Tibial nerve (tissue), 4 donors: Measurements from ENCODE around the gene AMBP. TPM values are rescaled to one million over a fixed set of nuclear protein-coding genes. Genes with fewer than 3 reads are reported as not detected.

Source experiments
- DNase-seq, 2 donors: peaks; one replicate each; pipeline ENCODE4 v3.0.0-alpha.2; 2019; ENCODE audit warnings: low spot score in 2 of 2
- H3K27ac ChIP-seq, 4 donors: fragments of 200-600 bp; sonication (generic) in 3 of 4; one replicate each; pipeline ENCODE4 v1.5.1; 2017 to 2019; ENCODE audit warnings: mild to moderate bottlenecking in 1 of 4
- H3K27me3 ChIP-seq, 2 donors: fragments of 200-600 bp; sonication (generic) in 1 of 2; one replicate each; pipeline versions ENCODE4 v1.5.1 to v1.6.0; 2017 to 2019
- H3K36me3 ChIP-seq, 3 donors: fragments of 200-600 bp; sonication (generic); one replicate each; pipeline ENCODE4 v1.5.1; 2018 to 2019
- H3K4me1 ChIP-seq, 4 donors: fragments of 200-600 bp; sonication (generic) in 3 of 4; one replicate each; pipeline ENCODE4 v1.5.1; 2017 to 2019
- H3K4me3 ChIP-seq, 4 donors: fragments of 200-600 bp; sonication (generic) in 3 of 4; one replicate each; pipeline ENCODE4 v1.5.1; 2017 to 2019; ENCODE audit warnings: mild to moderate bottlenecking in 1 of 4, moderate library complexity in 1 of 4
- H3K9me3 ChIP-seq, 4 donors: fragments of 200-600 bp; sonication (generic) in 3 of 4; one replicate each; pipeline ENCODE4 v1.5.1; 2017 to 2019
- CTCF ChIP-seq, 5 experiments: fragments of 200-600 bp in 3 of 5; fragments of 450-650 bp in 2 of 5; sonication (generic) in 3 of 5; IDR thresholded peaks; one replicate each; pipeline ENCODE4 v1.5.1; 2016 to 2019; ENCODE audit warnings: antibody characterized with exemption in 5 of 5, mild to moderate bottlenecking in 3 of 5, moderate library complexity in 2 of 5
- EP300 ChIP-seq, 2 donors: sonication (generic); formaldehyde crosslinking; IDR thresholded peaks; one replicate each; pipeline ENCODE4 v1.6.1; 2017; ENCODE audit warnings: antibody characterized with exemption in 2 of 2, mild to moderate bottlenecking in 1 of 2
- POLR2A ChIP-seq, 2 donors: fragments of 450-650 bp; IDR thresholded peaks; one replicate each; pipeline ENCODE4 v1.6.1; 2017; ENCODE audit warnings: antibody characterized with exemption in 2 of 2, mild to moderate bottlenecking in 2 of 2, moderate library complexity in 2 of 2
- WGBS, 2 donors: methylation state at CpG; one replicate each; pipeline ENCODE4 v1.1.5; 2018; 5-methylcytosine and 5-hydroxymethylcytosine counted together
- total RNA-seq, 4 donors: library from RNA; depleted of rRNA; stranded (reverse); fragments of >200 nt; gene quantifications; one replicate each; pipeline ENCODE4 v1.1.0, GENCODE V29; 2016

AMBP gene
- total RNA-seq, 4 donors from 2014 or later, result not detected

DNA sequence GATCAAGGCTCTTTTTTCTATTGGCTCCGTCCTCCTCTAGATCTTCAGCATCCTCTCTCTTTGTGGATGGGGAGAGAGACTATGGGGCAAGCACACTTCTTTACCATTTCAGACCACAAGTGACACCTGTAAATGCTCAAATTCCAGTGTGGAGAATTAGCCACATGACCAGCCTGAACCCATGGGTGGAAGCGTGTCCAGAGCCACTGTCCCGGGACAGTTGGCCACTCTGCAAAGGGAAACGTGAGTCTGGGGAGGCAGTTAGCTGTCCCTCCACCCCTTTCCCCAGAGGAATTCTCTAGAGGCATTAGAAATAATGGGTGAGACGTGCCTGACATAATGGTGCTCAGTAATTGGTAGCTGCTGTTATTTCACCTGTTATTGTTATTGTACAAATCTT, 40.9 kb downstream of the AMBP start:
- no peaks in the 10 kb centered on the region for H3K27me3 ChIP-seq
- peaks cover 2 to 89% (median 4%) of the 10 kb centered on the region in 3 donors for H3K36me3 ChIP-seq
- 82 to 86% methylated on average over 5 of the region's 5 CpGs for WGBS, 2 donors
- H3K9me3 ChIP-seq, result peaks cover 0 to 15% (median 0%) of the 10 kb centered on the region in 4 donors
- H3K4me3 ChIP-seq, result no peak overlapping the region
- peaks cover 0 to 6% (median 0%) of the 10 kb centered on the region in 4 donors for H3K4me1 ChIP-seq
- DNase-seq, result no peak
- TF ChIP-seq POLR2A (IDR thresholded peaks at IDR 0.05), result no peak
- TF ChIP-seq CTCF (IDR thresholded peaks at IDR 0.05), result no peak
- TF ChIP-seq EP300 (IDR thresholded peaks at IDR 0.05), result no peak
- no peak overlapping the region for H3K27ac ChIP-seq

GRCh38 chr9:114035845-114036801, 42.0 kb downstream of the AMBP start:
- no peak overlapping the region for H3K4me3 ChIP-seq
- H3K4me1 ChIP-seq, result peaks cover 0 to 12% (median 0%) of the 10 kb centered on the region in 4 donors
- H3K9me3 ChIP-seq, result peaks cover 0 to 15% (median 0%) of the 10 kb centered on the region in 4 donors
- 95 to 96% methylated on average over 18 of the region's 18 CpGs for WGBS, 2 donors
- no peaks in the 10 kb centered on the region for H3K27me3 ChIP-seq
- H3K27ac ChIP-seq, result no peak overlapping the region
- TF ChIP-seq EP300 (IDR thresholded peaks at IDR 0.05) (no peak), CTCF (IDR thresholded peaks at IDR 0.05) (no peak)
- no peak for DNase-seq
- H3K36me3 ChIP-seq, result peaks cover 2 to 91% (median 4%) of the 10 kb centered on the region in 3 donors

- 74 to 80% methylated on average over 17 of the region's 17 CpGs for WGBS, 2 donors
- Histone ChIP-seq H3K4me3 (no peak overlapping the region), H3K4me1 (peaks cover 0 to 12% (median 0%) of the 10 kb centered on the region in 4 donors), H3K27ac (no peak overlapping the region), H3K27me3 (no peaks in the 10 kb centered on the region), H3K9me3 (peaks cover 0 to 15% (median 0%) of the 10 kb centered on the region in 4 donors), H3K36me3 (peaks cover 2 to 94% (median 4%) of the 10 kb centered on the region in 3 donors)
- DNase-seq, result no peak
- no peak for TF ChIP-seq EP300 (IDR thresholded peaks at IDR 0.05)
- no peak for TF ChIP-seq CTCF (IDR thresholded peaks at IDR 0.05)
- no peak for TF ChIP-seq POLR2A (IDR thresholded peaks at IDR 0.05)
Observed at GRCh38 chr9:114035221-114035844, 42.8 kb downstream of the AMBP start.

GRCh38 chr9:114034661-114035062, 43.4 kb downstream of the AMBP start:
- no peak overlapping the region for H3K27ac ChIP-seq
- TF ChIP-seq POLR2A (IDR thresholded peaks at IDR 0.05) (no peak), EP300 (IDR thresholded peaks at IDR 0.05) (no peak)
- H3K4me1 ChIP-seq, result peaks cover 0 to 12% (median 0%) of the 10 kb centered on the region in 4 donors
- no peak for DNase-seq
- 91 to 100% methylated on average over 1 to 4 of the region's 4 CpGs for WGBS, 2 donors
- H3K36me3 ChIP-seq, result peaks cover 2 to 94% (median 4%) of the 10 kb centered on the region in 3 donors
- H3K4me3 ChIP-seq, result no peak overlapping the region
- H3K27me3 ChIP-seq, result no peaks in the 10 kb centered on the region
- peaks cover 0 to 15% (median 0%) of the 10 kb centered on the region in 4 donors for H3K9me3 ChIP-seq

DNA sequence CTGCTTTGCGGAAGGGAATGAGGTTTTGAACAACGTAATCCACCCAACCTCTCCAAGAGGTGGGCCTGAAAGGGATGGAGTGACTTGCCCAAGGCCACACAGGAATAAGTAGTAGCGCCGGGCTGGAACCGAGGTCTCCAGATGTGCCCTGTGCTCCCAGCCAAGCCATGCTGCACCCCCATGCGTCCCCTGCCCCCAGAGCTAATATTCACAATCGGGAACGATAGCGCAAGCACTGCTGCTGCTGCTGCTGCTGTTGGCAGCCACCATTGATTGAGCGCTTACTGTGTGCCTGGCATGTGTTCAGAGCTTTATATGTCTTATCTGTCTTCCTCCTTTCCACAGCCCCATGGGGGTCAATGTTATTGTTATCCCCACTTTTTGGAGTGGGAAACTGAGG, 43.9 kb downstream of the AMBP start:
- WGBS, 2 donors, result 97 to 98% methylated on average over 10 of the region's 10 CpGs
- Histone ChIP-seq H3K36me3 (peaks cover 2 to 94% (median 4%) of the 10 kb centered on the region in 3 donors), H3K4me1 (peaks cover 0 to 12% (median 0%) of the 10 kb centered on the region in 4 donors), H3K9me3 (peaks cover 0 to 15% (median 0%) of the 10 kb centered on the region in 4 donors), H3K4me3 (no peak overlapping the region), H3K27me3 (no peaks in the 10 kb centered on the region), H3K27ac (no peak overlapping the region)
- DNase-seq, result no peak
- no peak for TF ChIP-seq EP300 (IDR thresholded peaks at IDR 0.05)
- no peak for TF ChIP-seq CTCF (IDR thresholded peaks at IDR 0.05)
